BE2C (cell line): ENCODE results near the gene TBC1D8B.

Experiments
- DNase-seq: peaks from one replicate; pipeline ENCODE4 v3.0.0-alpha.2; 2020
- H3K27me3 ChIP-seq: fragments of 250-450 bp; sonication (Bioruptor Pico); 2 replicates; pipeline ENCODE4 v1.5.1; 2020; ENCODE audit warnings: mild to moderate bottlenecking
- H3K36me3 ChIP-seq: fragments of 250-450 bp; sonication (Bioruptor Pico); 2 replicates; pipeline ENCODE4 v1.5.1; 2020; ENCODE audit warnings: mild to moderate bottlenecking
- H3K4me1 ChIP-seq: fragments of 250-450 bp; sonication (Bioruptor Pico); 2 replicates; pipeline ENCODE4 v1.5.1; 2020
- H3K4me3 ChIP-seq: 2 replicates; pipeline ENCODE4 v1.5.1; 2011; ENCODE audit warnings: low read depth, low read length
- H3K9me3 ChIP-seq: fragments of 250-450 bp; sonication (Bioruptor Pico); 2 replicates; pipeline ENCODE4 v1.5.1; 2020
- TF ChIP-seq, protein P1 (sequence below): IDR thresholded peaks from 2 replicates; pipeline ENCODE4 v1.5.1; 2012; ENCODE audit warnings: mild to moderate bottlenecking, low read depth, low read length

Gene TBC1D8B

DNA sequence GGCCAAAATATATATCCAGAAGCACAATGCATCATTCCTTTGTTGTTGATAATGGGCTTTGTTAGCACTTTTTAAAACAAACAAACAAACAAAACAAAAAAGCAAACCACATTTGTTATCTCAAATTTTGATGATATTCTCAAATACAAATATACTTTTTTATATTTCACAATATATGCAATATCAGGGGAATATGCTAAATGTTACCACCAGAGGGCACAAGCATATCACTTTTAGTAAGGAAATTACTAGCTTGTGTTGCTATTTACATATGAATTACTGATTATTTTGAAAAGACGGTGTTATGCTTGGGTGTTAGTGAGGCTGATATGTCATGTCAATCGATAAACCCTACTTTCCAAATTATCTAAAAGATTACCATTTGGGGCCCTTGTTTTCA, 71.6 kb downstream of the TBC1D8B start:
- Histone ChIP-seq H3K9me3 (no peaks in the 10 kb centered on the region), H3K27me3 (no peaks in the 10 kb centered on the region), H3K4me1 (no peaks in the 10 kb centered on the region), H3K4me3 (no peak overlapping the region), H3K36me3 (no peaks in the 10 kb centered on the region)
- TF ChIP-seq, protein P1, sequence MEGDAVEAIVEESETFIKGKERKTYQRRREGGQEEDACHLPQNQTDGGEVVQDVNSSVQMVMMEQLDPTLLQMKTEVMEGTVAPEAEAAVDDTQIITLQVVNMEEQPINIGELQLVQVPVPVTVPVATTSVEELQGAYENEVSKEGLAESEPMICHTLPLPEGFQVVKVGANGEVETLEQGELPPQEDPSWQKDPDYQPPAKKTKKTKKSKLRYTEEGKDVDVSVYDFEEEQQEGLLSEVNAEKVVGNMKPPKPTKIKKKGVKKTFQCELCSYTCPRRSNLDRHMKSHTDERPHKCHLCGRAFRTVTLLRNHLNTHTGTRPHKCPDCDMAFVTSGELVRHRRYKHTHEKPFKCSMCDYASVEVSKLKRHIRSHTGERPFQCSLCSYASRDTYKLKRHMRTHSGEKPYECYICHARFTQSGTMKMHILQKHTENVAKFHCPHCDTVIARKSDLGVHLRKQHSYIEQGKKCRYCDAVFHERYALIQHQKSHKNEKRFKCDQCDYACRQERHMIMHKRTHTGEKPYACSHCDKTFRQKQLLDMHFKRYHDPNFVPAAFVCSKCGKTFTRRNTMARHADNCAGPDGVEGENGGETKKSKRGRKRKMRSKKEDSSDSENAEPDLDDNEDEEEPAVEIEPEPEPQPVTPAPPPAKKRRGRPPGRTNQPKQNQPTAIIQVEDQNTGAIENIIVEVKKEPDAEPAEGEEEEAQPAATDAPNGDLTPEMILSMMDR, result peak; percentile 29; the same call in 1 of the 2 replicates
- no peak for DNase-seq

DNA sequence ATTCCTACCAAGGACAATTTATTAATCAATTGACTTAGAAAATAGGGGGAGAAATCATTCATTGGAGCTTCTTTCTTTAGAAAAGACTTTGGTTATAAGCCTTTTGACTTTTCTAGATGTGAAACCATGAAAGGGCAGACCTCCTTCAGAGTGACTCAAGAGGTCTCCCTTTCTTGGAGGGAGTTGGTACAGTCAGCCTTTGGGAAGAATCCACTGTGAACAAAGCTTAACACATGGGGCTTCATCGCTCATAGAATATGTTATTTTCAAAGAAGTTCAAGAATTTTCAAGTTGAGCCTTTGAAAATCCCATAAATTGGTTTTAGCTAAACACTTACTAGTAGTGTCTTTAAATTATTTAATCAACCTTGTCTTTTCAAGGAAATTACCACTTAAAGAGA, 72.7 kb downstream of the TBC1D8B start:
- H3K36me3 ChIP-seq, result no peaks in the 10 kb centered on the region
- H3K4me3 ChIP-seq, result no peak overlapping the region
- H3K27me3 ChIP-seq, result no peaks in the 10 kb centered on the region
- TF ChIP-seq, protein P1, result no peak
- no peaks in the 10 kb centered on the region for H3K4me1 ChIP-seq
- no peaks in the 10 kb centered on the region for H3K9me3 ChIP-seq
- DNase-seq, result no peak

DNA sequence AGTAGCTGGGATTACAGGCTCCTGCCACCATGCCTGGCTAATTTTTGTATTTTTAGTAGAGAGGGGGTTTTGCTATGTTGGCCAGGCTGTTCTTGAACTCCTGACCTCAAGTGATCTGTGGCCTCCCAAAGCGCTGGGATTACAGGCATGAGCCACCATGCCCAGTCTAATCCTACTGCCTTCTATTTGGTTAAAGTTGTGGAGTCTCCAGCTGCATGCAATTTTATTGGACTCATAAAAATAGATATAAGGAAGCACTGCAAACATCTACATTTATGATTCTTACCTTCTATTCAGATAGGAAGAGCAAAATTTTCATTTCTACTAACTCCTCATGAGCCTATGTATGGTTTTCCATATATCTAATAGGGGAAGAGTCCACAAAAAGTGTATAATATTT, 87.0 kb downstream of the TBC1D8B start:
- Histone ChIP-seq H3K4me1 (no peaks in the 10 kb centered on the region), H3K27me3 (no peaks in the 10 kb centered on the region), H3K9me3 (no peaks in the 10 kb centered on the region), H3K4me3 (no peak overlapping the region), H3K36me3 (no peaks in the 10 kb centered on the region)
- no peak for DNase-seq
- TF ChIP-seq, protein P1, result no peak

DNA sequence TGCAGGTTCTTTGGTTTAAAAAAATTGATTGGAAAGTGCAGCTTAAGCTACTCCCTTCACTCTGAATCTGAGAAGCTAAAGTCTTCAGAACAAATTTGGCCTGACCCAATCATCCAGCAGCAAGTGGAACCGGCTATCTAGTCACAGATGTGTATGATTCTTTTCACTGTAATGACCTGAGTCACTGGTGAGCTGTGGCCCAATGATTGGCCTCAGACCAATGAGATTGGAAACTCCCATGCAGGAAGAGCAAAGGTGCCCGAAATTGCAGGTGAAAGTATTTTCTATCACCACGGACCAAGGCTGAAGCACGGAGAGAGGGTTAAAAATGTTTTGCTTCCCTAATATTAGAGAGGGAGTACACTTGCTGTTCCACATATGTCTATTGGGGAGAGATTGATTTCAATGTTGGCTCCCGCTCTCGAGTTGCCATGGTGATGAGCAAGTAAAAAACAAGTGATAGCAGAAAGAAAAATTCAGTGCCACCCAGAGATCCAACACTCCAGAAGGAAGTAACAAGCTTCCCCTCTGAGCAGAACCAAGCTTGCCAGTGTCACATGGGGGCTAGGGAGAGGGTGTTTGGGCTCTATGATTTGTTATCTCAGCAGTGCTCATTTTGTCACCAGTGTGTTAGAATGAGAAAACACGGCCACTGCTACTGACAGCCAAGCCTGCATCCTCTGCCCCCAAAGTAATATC, 89.4 kb downstream of the TBC1D8B start:
- no peaks in the 10 kb centered on the region for H3K9me3 ChIP-seq
- no peak for DNase-seq
- H3K36me3 ChIP-seq, result no peaks in the 10 kb centered on the region
- no peak overlapping the region for H3K4me3 ChIP-seq
- H3K27me3 ChIP-seq, result no peaks in the 10 kb centered on the region
- TF ChIP-seq, protein P1, result no peak
- H3K4me1 ChIP-seq, result no peaks in the 10 kb centered on the region

DNA sequence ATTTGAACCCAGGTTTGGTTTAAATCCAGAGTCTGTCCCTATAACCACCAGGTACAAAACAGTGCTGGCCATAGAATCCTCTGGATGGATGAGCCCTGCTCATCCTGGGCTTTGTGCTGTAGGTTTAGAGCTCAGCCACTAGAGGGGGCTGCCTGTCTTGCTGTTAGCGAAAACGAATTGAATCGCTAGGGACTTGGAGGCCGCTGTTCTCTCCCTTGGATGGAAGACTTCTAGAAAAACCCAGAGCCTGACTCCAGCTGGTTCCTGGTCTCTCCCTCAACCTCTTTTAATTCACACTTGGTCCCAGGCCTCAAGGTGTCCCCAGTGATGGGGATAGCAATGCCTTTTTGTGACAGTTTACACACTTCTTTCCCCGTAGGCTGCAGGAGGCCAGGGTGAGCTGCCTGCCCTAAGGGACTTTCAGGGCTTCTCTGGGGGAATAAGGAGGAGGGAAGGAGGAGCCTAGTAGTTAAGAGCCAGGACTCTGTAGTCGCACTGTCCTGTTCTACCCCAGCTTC, 92.0 kb downstream of the TBC1D8B start:
- no peaks in the 10 kb centered on the region for H3K36me3 ChIP-seq
- H3K27me3 ChIP-seq, result no peaks in the 10 kb centered on the region
- H3K9me3 ChIP-seq, result no peaks in the 10 kb centered on the region
- no peak overlapping the region for H3K4me3 ChIP-seq
- DNase-seq, result peak; percentile 62
- H3K4me1 ChIP-seq, result no peaks in the 10 kb centered on the region
- TF ChIP-seq, protein P1, result peak; percentile 82

DNA sequence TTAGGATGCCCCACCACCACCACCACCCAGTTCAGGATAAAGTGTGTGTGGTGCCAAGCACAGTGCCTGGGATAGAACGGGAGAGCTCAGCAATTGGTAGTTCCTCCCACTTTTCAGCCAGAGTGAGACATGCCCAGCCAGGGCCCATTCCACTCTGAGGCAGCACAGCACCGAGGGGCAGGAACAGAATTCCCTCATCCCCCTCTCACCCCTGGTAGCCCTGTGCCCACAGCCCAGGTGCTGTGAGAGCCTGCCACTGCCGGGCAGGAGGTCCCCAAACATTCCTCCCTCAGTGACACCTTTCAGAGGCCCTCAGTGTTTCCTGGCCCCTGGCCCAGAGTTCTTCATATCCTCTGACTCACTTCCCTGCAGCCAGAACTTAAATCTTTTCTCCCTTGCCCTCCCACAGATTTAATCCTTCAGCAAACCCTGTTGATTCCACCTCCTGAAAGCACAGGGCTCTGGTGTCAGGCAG, 92.5 kb downstream of the TBC1D8B start:
- DNase-seq, result no peak
- Histone ChIP-seq H3K4me1 (no peaks in the 10 kb centered on the region), H3K36me3 (no peaks in the 10 kb centered on the region), H3K27me3 (no peaks in the 10 kb centered on the region), H3K4me3 (no peak overlapping the region), H3K9me3 (no peaks in the 10 kb centered on the region)
- TF ChIP-seq, protein P1, result no peak
